Mesenteric fat pad (tissue), 1 donor: ENCODE data around the gene SEBOX. TPM values are rescaled to one million over a fixed set of nuclear protein-coding genes. Genes with fewer than 3 reads are reported as not detected.

ENCODE experiments used
- DNase-seq: peaks from one replicate; pipeline ENCODE4 v3.0.0-alpha.2; 2020; ENCODE audit warnings: low spot score
- total RNA-seq: library from RNA; stranded (reverse); fragmentation: NEBNext Ultra II Directional; extraction: Animal tissue kit (Norgen Biotek cat#: 25700); gene quantifications from one replicate; pipeline ENCODE4 v1.2.1, GENCODE V29; 2021
- donor health status: DM: yes; HTN: yes; CAD: no.

The SEBOX gene
- total RNA-seq, 1 donor from 2014 or later = not detected

- no peak for DNase-seq
Observed at GRCh38 chr17:28394337-28395116, 29.5 kb upstream of the SEBOX start.

GRCh38 chr17:28392491-28392890, 27.5 kb upstream of the SEBOX start:
- DNase-seq = peak; percentile 87

GRCh38 chr17:28391401-28391800, 26.4 kb upstream of the SEBOX start:
- DNase-seq = peak; percentile 53

DNA sequence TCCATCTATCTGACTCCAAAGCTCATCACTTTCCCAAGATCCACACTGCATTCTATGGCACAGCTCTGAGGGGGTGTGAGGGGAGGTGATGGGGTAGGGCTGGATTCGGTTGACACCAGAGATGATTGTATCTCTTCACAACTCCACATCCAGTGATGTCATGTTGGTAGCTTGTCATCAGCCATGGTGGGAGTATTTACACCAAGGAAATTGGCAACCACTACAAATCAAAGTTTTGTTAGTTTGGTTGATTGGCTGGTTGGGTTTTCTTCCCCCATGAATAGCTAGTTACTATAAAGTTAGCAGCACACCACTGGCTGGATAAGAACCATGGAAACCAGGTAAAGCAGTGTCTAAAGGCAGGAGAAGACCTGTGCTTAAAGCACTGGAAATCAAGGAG, 26.0 kb upstream of the SEBOX start:
- DNase-seq = no peak

DNA sequence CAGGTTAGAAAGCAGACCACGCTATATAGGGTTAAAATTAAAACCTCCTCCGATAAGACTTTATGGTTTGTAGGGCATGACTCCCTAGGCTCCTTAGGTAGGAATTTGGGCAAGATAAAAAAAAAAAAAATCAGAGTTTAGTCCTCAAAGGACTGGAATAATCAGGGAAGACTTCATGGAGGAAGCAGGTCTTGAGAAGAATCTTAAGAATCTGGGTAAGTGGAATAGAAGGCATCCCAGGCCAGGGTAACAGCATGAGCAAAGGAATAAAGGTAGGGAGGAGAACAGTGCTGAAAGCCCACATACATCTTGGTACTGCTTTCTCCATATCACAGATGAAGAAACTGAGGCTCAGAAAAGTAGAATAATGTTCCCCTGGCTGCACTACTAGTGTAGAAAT, 25.6 kb upstream of the SEBOX start:
- no peak for DNase-seq

GRCh38 chr17:28390141-28390540, 25.1 kb upstream of the SEBOX start:
- DNase-seq = no peak

- peak; percentile 45 for DNase-seq
Observed at GRCh38 chr17:28388106-28388505, 23.1 kb upstream of the SEBOX start.

- DNase-seq = no peak
Observed at GRCh38 chr17:28386391-28386790, 21.4 kb upstream of the SEBOX start.

GRCh38 chr17:28385406-28385805, 20.4 kb upstream of the SEBOX start:
- no peak for DNase-seq

GRCh38 chr17:28385037-28385400, 20.0 kb upstream of the SEBOX start:
- no peak for DNase-seq

- no peak for DNase-seq
Observed at GRCh38 chr17:28384281-28385036, 19.5 kb upstream of the SEBOX start.

DNA sequence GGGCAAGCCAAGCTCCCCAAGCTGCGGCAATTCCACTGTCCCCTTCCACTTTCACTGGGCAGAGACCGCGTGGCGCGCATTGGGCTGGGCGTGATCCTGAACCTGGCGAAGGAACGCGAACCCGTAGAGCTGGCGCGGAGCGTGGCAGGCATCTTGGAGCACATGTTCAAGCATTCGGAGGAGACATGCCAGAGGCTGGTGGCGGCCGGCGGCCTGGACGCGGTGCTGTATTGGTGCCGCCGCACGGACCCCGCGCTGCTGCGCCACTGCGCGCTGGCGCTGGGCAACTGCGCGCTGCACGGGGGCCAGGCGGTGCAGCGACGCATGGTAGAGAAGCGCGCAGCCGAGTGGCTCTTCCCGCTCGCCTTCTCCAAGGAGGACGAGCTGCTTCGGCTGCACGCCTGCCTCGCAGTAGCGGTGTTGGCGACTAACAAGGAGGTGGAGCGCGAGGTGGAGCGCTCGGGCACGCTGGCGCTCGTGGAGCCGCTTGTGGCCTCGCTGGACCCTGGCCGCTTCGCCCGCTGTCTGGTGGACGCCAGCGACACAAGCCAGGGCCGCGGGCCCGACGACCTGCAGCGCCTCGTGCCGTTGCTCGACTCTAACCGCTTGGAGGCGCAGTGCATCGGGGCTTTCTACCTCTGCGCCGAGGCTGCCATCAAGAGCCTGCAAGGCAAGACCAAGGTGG, 16.3 kb upstream of the SEBOX start:
- DNase-seq = no peak

- no peak for DNase-seq
Observed at GRCh38 chr17:28379814-28380801, 15.1 kb upstream of the SEBOX start.

DNA sequence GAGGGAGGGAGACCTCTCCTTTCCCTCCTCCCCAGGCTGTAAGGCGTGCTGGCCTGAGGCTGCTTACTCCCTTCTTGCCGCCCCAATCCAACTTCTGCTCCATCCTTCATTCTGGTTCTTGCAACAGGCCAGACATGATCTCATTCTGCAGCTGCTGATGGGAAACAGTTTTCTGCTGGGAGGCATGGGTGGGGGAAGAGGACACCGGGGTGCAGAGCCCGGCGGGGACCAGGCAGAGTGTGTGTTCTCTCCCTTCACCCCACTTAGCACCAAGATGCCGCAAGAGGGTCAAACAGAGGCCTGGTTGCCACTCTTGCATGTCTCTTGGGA, 7.9 kb upstream of the SEBOX start:
- DNase-seq = no peak

DNA sequence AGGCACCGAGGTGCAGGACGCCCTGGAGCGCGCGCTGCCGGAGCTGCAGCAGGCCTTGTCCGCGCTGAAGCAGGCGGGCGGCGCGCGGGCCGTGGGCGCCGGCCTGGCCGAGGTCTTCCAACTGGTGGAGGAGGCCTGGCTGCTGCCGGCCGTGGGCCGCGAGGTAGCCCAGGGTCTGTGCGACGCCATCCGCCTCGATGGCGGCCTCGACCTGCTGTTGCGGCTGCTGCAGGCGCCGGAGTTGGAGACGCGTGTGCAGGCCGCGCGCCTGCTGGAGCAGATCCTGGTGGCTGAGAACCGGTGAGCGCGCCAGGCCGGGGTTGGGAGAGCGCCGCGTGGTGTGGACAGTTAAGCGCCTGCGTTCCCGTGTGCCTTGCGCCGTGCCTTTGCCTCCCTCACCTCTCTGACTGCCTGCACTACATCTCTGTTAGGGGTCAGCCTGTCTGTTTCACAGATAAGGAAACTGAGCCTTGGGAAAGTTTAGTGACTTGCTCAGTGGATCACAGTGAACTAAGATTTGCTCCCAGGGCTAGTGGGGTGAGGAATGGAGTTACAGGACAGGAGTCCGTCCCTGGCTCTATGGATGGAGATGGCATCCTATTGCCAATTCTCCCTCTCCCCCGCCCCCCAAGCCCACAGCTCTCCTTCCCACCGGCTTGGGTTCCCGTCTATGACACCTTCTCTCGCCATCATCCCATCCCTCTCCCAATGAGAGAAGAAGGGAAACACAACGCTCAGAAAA, 7.4 kb upstream of the SEBOX start:
- no peak for DNase-seq

- DNase-seq = no peak
Observed at GRCh38 chr17:28371245-28372202, 6.5 kb upstream of the SEBOX start, which contains the start of gene SARM1. TSS of gene SARM1 (plus strand) at chr17:28371694. CDS start at chr17:28372033, 339 bp downstream.

DNA sequence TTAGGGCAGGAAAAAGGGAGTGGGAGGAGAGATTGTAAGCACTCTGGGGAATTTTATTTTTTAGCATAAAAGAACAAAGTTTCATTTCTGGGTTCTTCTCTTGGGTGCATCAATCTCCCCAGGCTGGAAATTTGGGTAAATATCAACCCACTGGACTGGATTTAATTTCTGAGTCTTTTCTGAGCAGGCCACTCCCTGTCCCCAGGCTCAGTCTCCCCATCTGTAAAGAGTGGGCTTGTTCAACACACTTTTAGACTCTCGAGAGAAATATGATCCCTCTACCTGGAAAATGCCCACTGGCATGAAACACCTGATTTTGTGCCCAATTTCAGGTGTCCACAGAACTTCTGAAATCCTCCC, 5.7 kb upstream of the SEBOX start:
- DNase-seq = no peak

DNA sequence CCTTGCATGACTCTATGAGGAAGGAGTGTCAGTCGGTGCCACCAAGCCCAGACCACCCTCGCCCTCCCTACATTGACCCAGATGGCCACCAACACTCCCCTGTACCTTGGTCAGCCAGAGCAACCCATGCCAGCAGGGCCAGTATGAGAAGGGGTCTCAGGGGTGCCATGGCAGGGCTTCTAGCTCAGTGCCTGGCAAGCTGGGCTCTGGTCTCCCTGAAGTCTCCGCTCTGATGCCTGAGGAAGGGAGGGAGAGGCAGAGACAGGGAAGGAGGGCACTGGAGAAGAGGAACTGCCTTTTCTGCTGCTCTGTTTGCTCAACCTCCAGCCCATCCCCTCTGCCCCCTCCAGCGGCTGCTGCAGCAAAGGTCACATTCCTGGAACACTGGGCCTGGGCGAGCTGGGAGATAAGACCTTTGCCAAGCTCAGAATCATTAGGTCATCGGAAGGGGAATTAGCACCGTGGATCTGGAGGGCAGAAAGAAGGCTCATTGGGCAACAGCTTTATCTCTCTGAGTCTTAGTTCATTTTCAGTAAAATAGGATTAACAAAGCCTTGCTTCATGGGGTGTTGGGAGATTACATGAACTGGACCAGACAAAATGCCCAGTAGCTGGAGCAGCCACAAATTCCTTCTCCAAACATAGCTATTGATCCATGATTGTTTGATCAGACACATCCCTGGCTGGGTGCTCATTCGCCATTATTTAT, 5.2 kb upstream of the SEBOX start, which contains the start of gene VTN:
Gene VTN, minus strand, starts transcription at position 273 of the 709 bp plus-strand sequence. Its CDS starts 104 bp downstream, at position 169.
- no peak for DNase-seq
